Tibial nerve (tissue), 4 donors: Measurements from ENCODE around the gene SESTD1.

ENCODE experiments used
- EP300 ChIP-seq, 2 donors: sonication (generic); formaldehyde crosslinking; IDR thresholded peaks; one replicate each; pipeline ENCODE4 v1.6.1; 2017; ENCODE audit warnings: antibody characterized with exemption in 2 of 2, mild to moderate bottlenecking in 1 of 2
- POLR2A ChIP-seq, 2 donors: fragments of 450-650 bp; IDR thresholded peaks; one replicate each; pipeline ENCODE4 v1.6.1; 2017; ENCODE audit warnings: antibody characterized with exemption in 2 of 2, mild to moderate bottlenecking in 2 of 2, moderate library complexity in 2 of 2
- TF ChIP-seq, protein P1 (sequence below), 5 experiments: fragments of 200-600 bp in 3 of 5; fragments of 450-650 bp in 2 of 5; sonication (generic) in 3 of 5; IDR thresholded peaks; one replicate each; pipeline ENCODE4 v1.5.1; 2016 to 2019; ENCODE audit warnings: antibody characterized with exemption in 5 of 5, mild to moderate bottlenecking in 3 of 5, moderate library complexity in 2 of 5

DNA sequence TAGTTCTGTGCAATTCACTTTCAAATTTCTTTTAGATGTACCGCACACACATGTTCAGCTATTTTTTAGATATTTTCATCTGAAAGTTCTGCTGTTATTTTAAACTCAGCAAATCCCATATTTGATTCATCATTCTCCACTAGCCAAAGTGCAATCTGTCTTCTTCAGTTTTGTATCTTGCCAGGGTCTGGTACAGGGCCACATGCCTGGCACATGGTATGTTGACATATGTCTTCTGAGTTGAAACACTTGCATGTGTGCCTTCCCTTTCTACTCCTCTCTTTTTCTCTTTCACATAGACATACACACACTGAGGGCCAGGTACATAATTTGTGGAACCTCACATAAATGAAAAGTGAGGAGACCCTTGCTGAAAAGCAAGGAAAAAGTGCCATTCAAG lies 25.7 kb upstream of the SESTD1 start:
- TF ChIP-seq, protein P1, sequence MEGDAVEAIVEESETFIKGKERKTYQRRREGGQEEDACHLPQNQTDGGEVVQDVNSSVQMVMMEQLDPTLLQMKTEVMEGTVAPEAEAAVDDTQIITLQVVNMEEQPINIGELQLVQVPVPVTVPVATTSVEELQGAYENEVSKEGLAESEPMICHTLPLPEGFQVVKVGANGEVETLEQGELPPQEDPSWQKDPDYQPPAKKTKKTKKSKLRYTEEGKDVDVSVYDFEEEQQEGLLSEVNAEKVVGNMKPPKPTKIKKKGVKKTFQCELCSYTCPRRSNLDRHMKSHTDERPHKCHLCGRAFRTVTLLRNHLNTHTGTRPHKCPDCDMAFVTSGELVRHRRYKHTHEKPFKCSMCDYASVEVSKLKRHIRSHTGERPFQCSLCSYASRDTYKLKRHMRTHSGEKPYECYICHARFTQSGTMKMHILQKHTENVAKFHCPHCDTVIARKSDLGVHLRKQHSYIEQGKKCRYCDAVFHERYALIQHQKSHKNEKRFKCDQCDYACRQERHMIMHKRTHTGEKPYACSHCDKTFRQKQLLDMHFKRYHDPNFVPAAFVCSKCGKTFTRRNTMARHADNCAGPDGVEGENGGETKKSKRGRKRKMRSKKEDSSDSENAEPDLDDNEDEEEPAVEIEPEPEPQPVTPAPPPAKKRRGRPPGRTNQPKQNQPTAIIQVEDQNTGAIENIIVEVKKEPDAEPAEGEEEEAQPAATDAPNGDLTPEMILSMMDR (IDR thresholded peaks at IDR 0.05): no peak
- TF ChIP-seq POLR2A (IDR thresholded peaks at IDR 0.05) (no peak), EP300 (IDR thresholded peaks at IDR 0.05) (no peak)
